Body of pancreas (tissue), 4 donors: ENCODE measurements around the gene NXF3. TPM values are rescaled to one million over a fixed set of nuclear protein-coding genes. Genes with fewer than 3 reads are reported as not detected.
A peak's percentile ranks its signal among the peaks of the same experiment; 100 is the strongest.

Source experiments
- ATAC-seq: fragments of 150-250 bp; one replicate; pipeline ENCODE4 v1.9.1; 2016
- DNase-seq, 4 donors: peaks; one replicate each; pipeline ENCODE4 v3.0.0-alpha.2; 2019
- H3K27ac ChIP-seq, 4 donors: fragments of 200-600 bp; sonication (generic); 1 replicate in 3 of 4; 2 replicates in 1 of 4; pipeline versions ENCODE4 v1.5.1 to v1.6.1; 2016 to 2019; ENCODE audit warnings: mild to moderate bottlenecking in 1 of 4, mixed read lengths in 1 of 4, moderate library complexity in 1 of 4
- H3K27me3 ChIP-seq, 2 donors: fragments of 200-600 bp; sonication (generic); one replicate each; pipeline ENCODE4 v1.6.0; 2016; ENCODE audit warnings: mild to moderate bottlenecking in 1 of 2
- H3K36me3 ChIP-seq, 2 donors: fragments of 200-600 bp; sonication (generic); replicated peaks in 1 of 2; 2 replicates each; pipeline ENCODE4 v1.5.1; 2016; ENCODE audit warnings: low read depth in 2 of 2; ENCODE audit not compliant: insufficient read depth in 1 of 2
- H3K4me1 ChIP-seq: fragments of 200-600 bp; sonication (generic); one replicate; pipeline ENCODE4 v1.6.0; 2016
- H3K4me3 ChIP-seq, 2 donors: fragments of 200-600 bp; sonication (generic); 1 replicate in 1 of 2; 2 replicates in 1 of 2; pipeline ENCODE4 v1.5.1; 2016 to 2019
- H3K9me3 ChIP-seq, 3 donors: fragments of 200-600 bp; sonication (generic); 1 replicate in 2 of 3; 2 replicates in 1 of 3; pipeline ENCODE4 v1.5.1; 2016
- POLR2A ChIP-seq, 3 donors: fragments of 450-650 bp; IDR thresholded peaks; one replicate each; pipeline ENCODE4 v1.6.1; 2016; ENCODE audit warnings: antibody characterized with exemption in 3 of 3, mild to moderate bottlenecking in 2 of 3
- WGBS, 2 donors: methylation state at CpG; one replicate each; pipeline ENCODE4 v1.1.5; 2017; 5-methylcytosine and 5-hydroxymethylcytosine counted together
- intact Hi-C: fragments of 100-400 bp; cut with DNase I; formaldehyde crosslinking; loops from one replicate; pipeline ENCODE4 v1.15.1; 2023
- total RNA-seq, 2 donors: library from RNA; depleted of rRNA; stranded (reverse); fragments of >200 nt; gene quantifications; one replicate each; pipeline ENCODE4 v1.1.0, GENCODE V29; 2016
- TF ChIP-seq, protein P1 (sequence below), 7 experiments: fragments of 450-650 bp in 4 of 7; fragments of 200-600 bp in 3 of 7; sonication (generic) in 3 of 7; IDR thresholded peaks; one replicate each; pipeline ENCODE4 v1.5.1; 2016 to 2019; ENCODE audit warnings: antibody characterized with exemption in 7 of 7

NXF3 gene
- total RNA-seq, 2 donors from 2014 or later: 0.26 TPM; not detected in 1

DNA sequence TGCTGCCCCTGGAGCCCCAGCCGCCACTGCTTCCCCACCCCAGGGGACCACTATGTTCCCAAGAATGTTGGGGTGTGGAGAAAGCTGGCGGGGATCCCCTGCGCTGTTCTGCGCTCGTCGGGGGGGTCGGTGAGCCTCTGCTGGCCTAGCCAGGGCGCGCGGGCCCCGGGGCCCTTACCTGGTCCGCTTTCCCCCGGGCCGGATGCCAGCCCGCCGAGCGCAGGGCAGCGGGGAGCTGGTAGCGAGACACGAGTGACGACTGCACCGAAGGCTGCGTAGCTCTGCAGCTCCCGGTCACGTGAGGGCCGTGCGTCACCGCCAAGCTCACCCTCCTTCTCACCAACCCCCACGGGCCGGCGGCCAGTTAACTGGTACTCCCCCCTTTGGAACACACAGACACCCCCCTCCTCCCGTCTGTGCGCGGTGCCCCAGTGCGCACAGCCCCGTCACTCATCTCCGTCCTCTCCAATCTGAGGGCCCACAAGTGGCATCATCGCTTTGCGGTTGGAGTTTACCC lies 29.0 kb downstream of the NXF3 start, which contains the start of gene BEX1:
Gene BEX1 (minus strand): TSS at position 254 of the 517 bp plus-strand sequence. CDS start 897 bp downstream, outside the sequence.
- intact Hi-C loops: no loop called here
- no peaks in the 10 kb centered on the region for H3K27me3 ChIP-seq
- 2 to 6% methylated on average over 5 to 18 of the region's 39 CpGs for WGBS, 2 donors

DNA sequence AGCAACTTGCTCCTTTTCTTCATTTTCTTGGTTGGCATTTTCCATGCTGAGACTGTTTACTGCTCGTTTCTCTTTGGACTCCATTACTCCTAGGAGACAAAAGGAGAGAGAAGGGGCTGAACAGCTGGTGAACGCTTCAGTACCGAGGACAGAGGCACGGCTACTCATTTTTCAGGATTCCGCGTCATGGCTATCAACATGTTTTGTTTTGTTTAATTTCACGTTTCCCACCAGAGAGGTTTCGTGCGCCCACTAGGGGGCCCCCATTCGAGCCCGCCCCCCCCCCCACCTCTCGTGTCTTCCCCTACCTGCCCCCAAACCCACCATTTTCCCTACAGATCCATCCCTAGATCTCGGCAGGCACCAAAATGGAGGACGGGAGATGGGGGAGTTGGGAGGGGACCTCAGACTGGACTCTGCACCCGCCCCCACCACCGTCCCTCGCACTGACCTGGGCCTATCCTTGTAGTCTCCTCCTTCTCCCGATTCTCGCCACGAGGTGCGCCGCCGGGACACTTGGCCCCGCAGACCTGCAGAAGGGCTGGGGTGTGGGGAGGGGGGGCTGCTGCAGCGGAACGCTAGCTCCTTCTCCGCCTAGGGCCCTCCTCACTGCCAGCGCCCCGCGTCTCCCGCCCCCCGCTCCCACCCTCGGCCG lies 29.6 kb downstream of the NXF3 start:
- intact Hi-C loops: no loop called here
- H3K9me3 ChIP-seq: no peaks in the 10 kb centered on the region
- peak overlapping the region; percentile 15 to 72 (median 68) for H3K27ac ChIP-seq
- peak overlapping the region; percentile 7 to 15 for H3K4me3 ChIP-seq
- WGBS, 2 donors: 1 to 2% methylated on average over 10 to 26 of the region's 34 CpGs
- peaks cover 5% of the 10 kb centered on the region for H3K4me1 ChIP-seq
- no peaks in the 10 kb centered on the region for H3K36me3 ChIP-seq
- TF ChIP-seq, protein P1, sequence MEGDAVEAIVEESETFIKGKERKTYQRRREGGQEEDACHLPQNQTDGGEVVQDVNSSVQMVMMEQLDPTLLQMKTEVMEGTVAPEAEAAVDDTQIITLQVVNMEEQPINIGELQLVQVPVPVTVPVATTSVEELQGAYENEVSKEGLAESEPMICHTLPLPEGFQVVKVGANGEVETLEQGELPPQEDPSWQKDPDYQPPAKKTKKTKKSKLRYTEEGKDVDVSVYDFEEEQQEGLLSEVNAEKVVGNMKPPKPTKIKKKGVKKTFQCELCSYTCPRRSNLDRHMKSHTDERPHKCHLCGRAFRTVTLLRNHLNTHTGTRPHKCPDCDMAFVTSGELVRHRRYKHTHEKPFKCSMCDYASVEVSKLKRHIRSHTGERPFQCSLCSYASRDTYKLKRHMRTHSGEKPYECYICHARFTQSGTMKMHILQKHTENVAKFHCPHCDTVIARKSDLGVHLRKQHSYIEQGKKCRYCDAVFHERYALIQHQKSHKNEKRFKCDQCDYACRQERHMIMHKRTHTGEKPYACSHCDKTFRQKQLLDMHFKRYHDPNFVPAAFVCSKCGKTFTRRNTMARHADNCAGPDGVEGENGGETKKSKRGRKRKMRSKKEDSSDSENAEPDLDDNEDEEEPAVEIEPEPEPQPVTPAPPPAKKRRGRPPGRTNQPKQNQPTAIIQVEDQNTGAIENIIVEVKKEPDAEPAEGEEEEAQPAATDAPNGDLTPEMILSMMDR (IDR thresholded peaks at IDR 0.05): no peak
- no peak for TF ChIP-seq POLR2A (IDR thresholded peaks at IDR 0.05)
- no peaks in the 10 kb centered on the region for H3K27me3 ChIP-seq
- DNase-seq (peak; percentile 30 to 51 (median 43)), ATAC-seq (peak; percentile 79)

More for the DNA sequence above, 29.0 kb downstream of the NXF3 start, which contains the start of gene BEX1:
- peak; percentile 40 to 74 (median 67) for TF ChIP-seq POLR2A (IDR thresholded peaks at IDR 0.05)
- TF ChIP-seq, protein P1 (IDR thresholded peaks at IDR 0.05): peak in 1 of 7 experiments; percentile 2
- DNase-seq (peak; percentile 72 to 83 (median 79)), ATAC-seq (peak; percentile 88)
- Histone ChIP-seq H3K9me3 (no peaks in the 10 kb centered on the region), H3K4me3 (peak within 1 kb of the TSS; percentile 7 to 15), H3K36me3 (no peaks in the 10 kb centered on the region), H3K4me1 (peaks cover 5% of the 10 kb centered on the region), H3K27ac (peak within 1 kb of the TSS; percentile 15 to 72 (median 68))

DNA sequence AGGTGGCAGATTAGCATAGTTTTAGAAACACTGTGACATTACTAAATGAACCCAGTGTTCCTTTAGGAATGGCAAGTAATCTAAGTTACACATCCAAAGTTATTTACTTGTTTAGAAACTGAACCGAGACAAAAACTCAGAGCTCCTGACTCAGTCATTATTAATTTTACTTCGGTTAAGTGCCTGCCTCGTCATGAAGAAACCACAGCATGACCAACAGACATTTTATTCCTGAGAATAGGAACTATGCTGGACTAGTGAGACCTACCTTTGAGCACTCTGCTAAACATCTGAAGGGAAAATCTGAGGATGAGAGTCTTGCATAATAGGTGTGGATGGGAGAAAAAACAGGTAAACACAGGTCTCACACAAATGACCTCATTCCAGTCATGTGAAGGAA lies 31.5 kb downstream of the NXF3 start:
- intact Hi-C loops: no loop called here
- Histone ChIP-seq H3K27ac (no peak overlapping the region), H3K4me3 (no peak overlapping the region), H3K27me3 (no peaks in the 10 kb centered on the region), H3K36me3 (no peaks in the 10 kb centered on the region), H3K9me3 (no peaks in the 10 kb centered on the region), H3K4me1 (peaks cover 9% of the 10 kb centered on the region)
- no peak for DNase-seq
- no peak for TF ChIP-seq POLR2A (IDR thresholded peaks at IDR 0.05)
- TF ChIP-seq, protein P1 (IDR thresholded peaks at IDR 0.05): no peak
- WGBS, 2 donors: 79% methylated on average over 3 of the region's 3 CpGs
- no peak for ATAC-seq

DNA sequence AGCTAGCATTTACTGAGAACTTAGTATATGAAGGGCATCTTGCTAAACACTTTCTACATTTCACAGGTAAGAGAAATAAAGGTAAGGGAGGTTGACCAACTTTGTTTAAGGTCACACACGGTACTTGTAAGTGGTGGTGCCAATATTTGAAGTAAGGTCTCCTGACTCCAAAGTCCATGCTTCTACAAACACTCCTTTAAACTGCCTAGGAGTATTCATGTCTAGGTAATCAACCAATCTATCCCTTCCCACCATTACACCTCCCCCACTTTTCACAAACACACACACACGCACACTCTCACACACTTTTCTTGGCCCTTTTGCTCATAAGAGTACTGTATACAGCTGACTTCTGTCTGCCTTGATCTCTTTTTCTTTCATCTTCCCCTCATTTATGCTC lies 36.0 kb downstream of the NXF3 start:
- Histone ChIP-seq H3K4me3 (no peak overlapping the region), H3K36me3 (no peaks in the 10 kb centered on the region), H3K27me3 (no peaks in the 10 kb centered on the region), H3K4me1 (peaks cover 4% of the 10 kb centered on the region), H3K9me3 (no peaks in the 10 kb centered on the region), H3K27ac (no peak overlapping the region)
- 24 to 60% methylated on average over 2 of the region's 2 CpGs for WGBS, 2 donors
- no peak for TF ChIP-seq POLR2A (IDR thresholded peaks at IDR 0.05)
- TF ChIP-seq, protein P1 (IDR thresholded peaks at IDR 0.05): no peak
- no peak for DNase-seq
- ATAC-seq: peak; percentile 48
- intact Hi-C loops: no loop called here
